ENCODE results near the gene SYCE3.

DNA sequence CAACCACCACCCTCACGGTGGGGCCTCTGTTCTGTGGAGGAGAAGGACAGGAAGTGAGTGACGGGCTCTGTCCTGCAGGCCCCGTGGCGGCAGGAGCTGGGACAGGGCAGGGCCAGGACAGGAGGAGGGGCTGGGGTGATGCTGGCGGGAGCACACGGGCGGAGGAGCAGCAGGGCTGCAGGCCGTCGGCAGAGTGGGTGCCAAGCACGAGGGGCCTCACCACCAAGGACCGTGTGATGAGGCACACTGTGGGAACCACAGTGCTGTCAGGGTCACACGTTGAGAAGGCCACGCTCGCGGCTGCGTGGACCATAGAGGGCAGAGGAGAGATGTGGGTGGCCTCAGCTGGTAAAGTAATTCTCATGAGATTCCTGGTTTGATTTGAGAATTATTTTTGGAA is 45.8 kb downstream of the SYCE3 start:
- TF ChIP-seq, protein P1, sequence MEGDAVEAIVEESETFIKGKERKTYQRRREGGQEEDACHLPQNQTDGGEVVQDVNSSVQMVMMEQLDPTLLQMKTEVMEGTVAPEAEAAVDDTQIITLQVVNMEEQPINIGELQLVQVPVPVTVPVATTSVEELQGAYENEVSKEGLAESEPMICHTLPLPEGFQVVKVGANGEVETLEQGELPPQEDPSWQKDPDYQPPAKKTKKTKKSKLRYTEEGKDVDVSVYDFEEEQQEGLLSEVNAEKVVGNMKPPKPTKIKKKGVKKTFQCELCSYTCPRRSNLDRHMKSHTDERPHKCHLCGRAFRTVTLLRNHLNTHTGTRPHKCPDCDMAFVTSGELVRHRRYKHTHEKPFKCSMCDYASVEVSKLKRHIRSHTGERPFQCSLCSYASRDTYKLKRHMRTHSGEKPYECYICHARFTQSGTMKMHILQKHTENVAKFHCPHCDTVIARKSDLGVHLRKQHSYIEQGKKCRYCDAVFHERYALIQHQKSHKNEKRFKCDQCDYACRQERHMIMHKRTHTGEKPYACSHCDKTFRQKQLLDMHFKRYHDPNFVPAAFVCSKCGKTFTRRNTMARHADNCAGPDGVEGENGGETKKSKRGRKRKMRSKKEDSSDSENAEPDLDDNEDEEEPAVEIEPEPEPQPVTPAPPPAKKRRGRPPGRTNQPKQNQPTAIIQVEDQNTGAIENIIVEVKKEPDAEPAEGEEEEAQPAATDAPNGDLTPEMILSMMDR (IDR thresholded peaks at IDR 0.05), result no peak
- TF ChIP-seq POLR2A (IDR thresholded peaks at IDR 0.05; ENCODE audit: low read depth) (no peak), EP300 (IDR thresholded peaks at IDR 0.05) (no peak)
